ENCODE results near the gene BPIFB2.

The BPIFB2 gene

DNA sequence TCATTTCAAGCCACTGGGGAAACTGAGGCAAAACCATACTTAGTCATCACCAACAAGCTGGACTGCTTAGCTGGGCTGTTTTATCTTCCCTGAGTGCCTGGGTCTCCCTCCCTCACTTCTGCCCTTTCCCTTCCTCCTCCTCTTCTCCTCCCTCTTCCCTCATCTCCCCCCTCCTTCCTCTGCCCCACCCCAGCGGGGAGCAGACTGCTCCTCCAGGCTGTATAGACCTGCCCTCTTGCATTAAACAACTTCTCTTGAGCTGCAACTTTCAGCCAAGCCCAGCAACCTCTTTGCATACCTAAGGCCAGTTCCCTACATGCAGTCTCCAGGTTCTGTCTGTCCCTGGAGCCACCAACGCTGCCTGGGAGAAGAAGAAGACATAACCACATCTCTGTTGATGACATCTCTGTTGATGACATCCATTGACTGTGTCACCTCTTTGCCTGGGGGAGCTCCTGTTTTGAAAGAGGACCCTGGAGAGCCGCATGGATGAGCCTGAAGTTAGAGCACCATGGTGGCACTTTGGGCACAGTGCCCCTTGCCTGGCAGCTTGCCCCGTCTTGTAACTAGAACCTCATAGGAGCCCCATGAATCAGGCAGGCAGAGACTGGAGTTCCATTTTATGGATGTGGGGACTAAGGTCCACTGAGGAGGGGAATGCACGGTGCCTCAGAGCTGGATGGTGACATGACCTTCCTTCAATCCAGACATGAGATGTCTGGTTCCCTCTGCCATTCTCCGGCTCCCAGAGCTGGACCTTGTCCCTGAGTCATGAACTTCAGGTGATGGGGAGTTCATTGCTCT is 16.1 kb downstream of the BPIFB2 start:
- DNase-seq: no peak

DNA sequence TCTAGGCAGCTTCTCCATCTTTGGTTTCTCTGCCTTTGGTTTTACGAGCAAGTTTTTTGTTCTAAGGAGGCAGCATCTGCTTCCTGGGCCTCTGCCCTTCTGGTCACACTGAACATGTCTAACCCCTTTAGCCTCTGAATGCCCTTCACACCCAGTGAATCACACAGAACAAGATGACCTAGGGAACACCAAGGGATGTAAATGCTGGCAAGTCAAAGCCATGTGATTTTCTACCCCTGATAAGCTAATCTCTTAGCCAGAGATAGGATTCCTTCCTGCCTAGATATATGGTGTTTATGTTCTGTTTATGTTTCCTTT is 16.7 kb downstream of the BPIFB2 start:
- DNase-seq: no peak

DNA sequence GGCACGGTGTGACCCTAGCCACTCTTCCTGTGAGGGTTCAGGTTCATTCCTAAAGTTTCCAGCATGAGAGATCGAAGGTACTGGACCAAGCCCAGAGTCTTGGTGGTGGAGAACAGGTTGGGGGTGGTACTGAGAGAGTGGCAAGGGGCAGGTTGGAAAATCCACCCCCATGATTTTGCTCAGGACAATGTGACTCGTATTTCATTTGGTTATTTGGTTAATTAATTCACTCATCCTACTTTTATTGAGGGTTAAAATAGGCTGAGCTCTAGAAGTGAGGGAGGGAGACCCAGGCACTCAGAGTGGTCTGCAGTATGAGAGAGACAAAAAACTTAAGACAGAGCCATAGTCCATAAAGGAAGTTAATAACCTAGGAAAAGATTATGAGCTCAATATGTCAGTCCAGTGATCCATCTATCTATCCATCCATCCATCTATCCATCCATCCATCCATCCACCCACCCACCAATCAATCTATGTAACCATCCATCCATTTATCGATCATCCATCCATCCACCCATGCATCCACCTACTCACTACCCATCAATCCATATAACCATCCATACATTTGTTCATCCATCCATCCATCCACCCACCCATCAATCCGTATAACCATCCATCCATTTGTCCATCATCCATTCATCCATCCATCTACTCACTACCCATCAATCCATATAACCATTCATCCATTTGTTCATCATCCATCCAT is 17.3 kb downstream of the BPIFB2 start:
- no peak for DNase-seq

DNA sequence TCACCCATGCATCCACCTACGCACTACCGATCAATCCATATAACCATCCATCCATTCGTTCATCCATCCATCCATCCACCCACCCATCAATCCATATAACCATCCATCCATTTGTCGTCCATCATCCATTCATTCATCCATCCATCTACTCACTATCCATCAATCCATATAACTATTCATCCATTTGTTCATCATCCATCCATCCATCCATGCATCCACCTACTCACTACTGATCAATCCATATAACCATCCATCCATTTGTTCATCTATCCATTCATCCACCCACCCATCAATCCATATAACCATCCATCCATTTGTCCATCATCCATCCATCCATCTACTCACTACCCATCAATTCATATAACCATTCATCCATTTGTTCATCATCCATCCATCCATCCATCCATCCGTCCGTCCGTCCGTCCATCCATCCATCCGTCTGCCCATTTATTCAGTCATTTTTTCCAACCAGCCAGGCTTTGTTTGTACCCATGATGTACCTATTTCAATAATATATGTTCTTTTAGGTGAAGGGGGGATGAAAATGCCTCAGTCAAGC is 17.9 kb downstream of the BPIFB2 start:
- DNase-seq: no peak

DNA sequence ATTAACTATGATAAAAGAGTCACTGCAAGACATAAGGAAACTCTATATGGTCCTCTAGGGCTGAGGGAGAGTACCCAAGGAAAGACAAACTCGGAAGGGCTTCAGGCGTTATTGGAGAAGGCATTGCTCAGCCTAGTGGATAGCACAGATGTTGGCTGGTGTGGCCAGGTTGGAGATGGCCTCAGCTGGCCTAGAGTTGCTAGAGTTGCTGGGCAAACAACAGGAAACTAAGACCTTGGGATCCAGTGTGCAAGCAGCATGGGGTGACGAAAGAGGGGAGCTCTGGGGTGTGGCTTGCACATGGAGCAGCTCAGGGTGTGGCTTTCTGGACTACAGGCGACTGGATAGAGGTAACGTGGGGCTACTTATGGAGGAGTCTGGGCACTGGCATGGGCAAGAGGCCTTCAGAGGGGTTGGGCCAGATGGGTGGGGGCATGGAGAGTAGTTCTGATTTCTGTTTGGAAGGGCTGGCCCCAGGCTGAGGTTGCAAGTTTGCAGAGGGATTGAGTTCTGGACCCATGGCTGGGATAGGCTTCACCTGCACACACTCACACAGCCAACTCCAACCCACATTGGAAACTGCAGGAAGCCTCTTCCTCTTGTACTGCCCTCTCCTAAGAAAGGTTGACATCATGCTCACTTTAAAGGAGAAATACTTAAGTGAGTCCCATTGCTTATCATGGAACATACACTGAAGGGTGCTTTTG is 18.7 kb downstream of the BPIFB2 start:
- DNase-seq: no peak

DNA sequence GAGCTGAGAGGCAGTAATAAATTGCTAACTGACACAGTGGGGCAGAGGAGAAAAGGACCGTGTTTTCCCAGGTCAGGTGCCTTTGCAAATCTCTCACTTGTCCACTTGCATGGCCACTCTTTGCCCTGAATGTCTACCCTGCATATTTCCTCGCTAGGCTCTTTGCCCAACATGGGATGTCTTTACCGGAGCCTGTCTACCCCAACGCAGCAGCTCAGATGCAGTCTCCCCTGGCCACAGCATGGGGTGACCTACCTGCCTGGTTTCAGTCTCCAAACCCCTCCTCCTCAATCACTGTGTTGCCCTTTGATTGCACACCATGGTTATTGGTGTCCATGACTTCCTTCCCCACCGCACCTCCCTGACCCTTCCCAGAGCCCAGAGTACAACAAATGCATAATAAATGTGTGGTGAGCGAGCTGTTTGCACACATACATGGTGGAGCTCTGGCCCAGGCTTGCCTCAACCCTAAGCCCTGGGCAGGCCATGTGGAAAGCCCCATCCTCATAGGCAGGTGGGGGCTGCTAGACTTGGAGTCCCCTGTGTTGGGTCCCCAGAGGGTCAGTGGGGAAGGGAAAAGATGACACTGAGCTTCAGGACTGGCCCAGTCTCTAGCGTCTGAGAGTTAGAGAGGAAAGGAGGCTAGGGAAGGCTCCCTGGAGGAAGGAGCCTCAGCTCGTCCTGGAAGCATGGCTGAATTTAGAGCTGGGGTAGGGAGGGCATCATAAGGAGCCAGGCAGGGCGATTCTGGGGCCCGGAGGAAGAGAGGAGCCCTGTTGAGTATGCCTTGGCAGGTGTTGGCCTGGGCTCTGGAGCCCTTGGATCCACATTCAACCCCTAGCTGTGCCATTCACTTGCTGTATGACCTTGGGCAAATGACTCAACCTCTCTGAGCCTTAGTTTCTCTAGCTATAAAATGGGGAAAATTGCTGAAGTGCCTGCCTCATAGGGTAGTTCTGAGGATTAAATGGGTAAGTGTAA is 19.6 kb downstream of the BPIFB2 start:
- no peak for DNase-seq

DNA sequence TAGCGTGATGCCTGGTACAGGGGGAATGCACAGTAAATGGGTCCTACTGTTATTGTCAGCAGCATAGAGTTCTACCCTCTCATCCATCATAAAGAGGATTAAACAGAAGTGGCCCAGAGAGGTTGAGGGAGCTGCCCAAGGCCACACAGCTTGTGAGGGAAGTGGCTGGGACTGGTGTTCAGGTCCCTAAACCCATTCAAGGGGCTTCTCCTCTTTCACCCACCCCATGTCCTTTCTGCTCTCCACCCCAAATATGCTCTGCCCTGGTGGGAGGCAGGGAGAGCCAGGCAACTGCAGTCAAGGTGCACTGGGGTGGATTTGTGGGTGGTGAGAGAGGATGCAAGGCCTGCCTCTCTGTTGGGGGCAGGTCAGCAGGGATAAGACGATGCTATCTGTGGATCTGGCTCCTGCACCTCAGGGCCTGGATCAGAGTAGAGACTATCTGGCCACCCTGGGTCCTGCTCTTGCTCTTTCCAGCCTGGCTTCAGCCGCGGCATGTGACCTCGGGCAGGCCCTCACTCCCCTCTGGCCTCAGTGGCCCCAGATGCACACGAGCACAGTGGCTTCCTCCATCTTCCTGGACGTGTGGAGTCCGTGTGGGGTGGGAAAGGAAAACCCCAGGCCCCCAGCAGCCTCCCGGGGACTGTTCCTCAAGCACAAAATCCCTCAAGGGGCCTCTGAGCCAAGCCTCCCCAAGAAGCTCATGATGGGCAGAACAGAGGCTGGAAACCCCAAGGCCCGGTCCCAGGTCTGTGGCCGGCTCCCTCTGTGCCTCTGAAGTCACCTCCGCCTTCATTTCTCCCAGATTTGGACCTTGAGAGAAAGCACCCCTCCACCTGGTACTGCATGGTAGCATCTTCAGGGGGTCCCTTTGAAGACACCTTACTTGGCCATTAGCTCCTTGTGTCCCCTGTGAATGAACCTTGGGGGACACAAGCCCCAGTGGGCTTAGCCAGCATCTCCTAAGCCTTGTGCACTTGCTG is 20.6 kb downstream of the BPIFB2 start:
- DNase-seq: no peak

DNA sequence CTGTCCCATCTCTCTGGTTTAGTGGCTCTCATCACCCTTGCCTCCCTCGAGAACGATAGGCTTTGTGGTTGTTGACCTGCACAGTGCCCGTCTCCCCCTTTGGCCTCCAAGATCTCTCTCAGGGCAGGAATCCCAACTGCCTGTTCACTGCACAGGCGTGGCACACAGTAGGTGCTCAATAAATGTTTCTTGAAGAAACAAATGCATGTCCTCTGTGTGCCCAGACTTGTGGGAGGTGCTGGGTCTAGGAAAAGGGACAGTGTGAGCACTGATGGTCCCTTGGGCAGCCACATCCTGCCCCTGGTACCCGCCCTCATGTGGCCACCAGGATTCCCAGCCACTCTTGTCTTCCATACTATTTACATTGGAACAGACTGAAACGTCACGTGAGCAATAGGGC is 21.4 kb downstream of the BPIFB2 start:
- DNase-seq: no peak

DNA sequence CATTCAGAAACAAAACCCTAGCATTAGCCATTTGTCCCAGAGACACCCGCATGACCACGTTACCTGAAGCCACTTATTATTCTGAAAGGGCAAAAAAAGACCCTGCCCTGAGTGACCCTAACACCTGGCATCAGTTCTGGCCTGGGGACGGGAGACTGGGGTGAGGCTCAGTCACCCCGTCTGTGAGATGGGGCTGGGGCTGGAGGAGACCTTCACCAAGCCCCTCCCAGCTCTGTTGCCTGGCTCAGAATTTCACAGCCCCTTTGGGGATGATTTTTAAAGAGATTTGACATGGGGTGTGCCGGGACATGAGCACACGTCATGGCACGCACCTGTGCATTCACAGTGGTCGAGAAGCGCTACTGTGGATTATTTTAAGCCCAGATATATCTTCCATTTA is 22.6 kb downstream of the BPIFB2 start:
- DNase-seq: no peak

DNA sequence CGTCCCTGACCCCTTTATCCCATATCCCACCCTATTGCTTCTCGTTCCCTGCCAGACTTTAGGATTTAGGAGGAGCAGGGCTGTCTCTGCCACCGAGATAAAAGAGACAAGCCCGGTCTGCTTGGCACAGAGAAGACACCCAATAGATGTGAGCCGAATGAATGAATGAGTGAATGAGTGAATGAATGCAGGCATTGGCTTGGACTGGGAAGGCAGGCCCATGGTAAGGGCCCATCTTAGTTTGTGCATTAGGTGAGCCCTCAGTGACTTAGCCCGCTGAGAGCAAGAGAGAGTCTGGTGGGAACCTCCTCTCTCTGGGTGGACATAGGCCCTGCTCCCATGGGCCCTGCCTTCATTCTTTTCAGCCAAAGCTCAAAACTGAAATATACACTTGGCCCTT is 23.1 kb downstream of the BPIFB2 start:
- no peak for DNase-seq

DNA sequence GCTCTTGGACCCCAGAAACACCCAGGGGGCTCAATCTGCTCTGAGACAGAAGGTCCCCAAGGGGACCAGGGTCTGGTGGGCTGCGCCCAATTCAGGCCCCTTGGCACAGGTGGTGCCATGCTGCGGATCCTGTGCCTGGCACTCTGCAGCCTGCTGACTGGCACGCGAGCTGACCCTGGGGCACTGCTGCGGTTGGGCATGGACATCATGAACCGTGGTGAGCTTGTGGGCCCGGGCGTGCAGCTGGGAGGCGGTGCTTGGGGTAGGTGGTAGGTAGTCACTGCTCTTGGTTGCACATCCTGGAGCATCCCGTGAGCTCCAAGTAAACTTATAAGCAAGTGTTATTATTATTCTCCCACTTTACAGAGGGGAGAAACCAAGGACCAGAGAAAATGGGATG is 24.0 kb downstream of the BPIFB2 start, which contains the start of gene BPIFB6:
BPIFB6 (plus strand) TSS at position 118 of the 400 bp plus-strand sequence; CDS start at position 118, 0 bp downstream.
- no peak for DNase-seq

DNA sequence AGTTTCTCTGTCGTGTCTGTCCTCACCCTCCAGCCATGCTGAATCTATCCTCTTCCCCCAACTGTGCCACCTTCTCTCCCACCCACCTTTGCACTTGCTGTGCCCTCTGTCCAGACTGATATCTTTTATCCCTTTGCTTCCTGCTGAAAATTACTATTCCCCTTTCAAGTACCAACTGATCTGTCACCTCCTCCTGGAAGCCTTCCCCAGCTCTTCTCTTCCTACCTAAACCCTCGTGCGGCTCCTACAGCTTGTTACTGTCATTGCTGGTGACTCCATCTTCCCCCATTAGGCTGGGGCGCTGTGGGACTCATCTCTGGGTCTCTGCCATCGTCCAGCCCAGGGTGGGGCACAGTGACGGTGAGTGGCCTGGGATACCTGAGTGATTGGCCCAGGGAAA is 25.1 kb downstream of the BPIFB2 start:
- DNase-seq: no peak

DNA sequence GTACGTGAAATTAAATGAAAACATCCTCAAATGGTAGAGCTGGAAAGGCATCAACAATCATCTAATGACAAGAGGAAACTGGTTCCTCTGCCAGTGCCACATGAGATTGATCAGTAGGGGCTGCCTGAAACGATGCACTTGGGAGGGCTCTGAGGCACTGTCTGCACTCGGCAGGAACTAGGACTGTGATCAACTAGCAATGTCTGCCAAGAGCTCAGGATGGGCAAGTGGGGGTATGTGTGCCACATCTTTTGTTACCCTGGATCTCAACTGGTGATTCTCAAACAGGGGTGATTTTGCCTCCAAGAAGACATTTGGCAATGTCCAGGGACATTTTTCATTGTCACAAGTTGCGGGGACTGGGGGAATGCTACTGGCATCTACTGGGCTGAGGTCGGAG is 25.9 kb downstream of the BPIFB2 start:
- no peak for DNase-seq

DNA sequence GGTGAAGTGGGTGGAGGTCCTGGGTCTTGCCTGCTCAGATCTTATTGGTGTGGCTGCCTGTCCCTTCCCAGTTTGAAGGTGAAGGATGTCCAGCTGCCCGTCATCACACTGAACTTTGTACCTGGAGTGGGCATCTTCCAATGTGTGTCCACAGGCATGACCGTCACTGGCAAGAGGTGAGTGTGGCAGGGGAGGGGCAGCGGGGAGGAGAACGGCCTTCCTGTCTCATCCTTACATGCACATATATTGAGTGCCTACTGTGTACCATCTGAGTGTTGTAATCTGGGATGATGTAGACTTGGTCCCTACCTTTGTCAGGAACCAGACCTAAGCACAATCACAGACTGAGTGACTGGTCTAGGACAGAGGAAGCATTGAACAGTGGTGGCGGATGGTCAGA is 26.6 kb downstream of the BPIFB2 start:
- DNase-seq: no peak

DNA sequence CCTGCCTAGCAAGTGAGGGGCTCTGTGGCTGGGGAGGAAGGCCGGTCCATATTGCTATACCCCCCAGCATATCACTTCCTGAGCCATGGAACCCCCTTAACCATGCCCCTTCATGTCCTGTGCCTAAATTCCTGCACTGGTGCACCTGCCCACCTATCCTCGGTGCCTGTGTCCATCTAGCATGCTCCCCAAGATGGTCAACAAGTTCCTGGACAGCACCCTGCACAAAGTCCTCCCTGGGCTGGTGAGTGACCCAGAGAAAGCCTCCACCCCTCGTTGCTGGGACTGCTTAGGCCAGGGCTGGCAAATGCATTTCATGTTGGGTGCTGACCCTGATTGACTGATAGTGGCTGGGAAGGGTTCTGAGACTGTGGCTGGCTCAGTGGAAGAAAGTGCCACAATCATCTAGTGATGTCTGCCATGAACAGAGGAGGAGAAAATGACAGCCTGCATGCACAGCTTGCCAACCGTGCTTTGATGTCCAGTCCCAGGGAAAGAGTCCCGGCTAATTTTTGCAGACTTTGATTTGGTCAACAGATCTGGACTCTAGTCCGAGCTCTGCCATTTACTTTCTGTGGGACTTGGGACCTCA is 27.5 kb downstream of the BPIFB2 start:
- DNase-seq: no peak

DNA sequence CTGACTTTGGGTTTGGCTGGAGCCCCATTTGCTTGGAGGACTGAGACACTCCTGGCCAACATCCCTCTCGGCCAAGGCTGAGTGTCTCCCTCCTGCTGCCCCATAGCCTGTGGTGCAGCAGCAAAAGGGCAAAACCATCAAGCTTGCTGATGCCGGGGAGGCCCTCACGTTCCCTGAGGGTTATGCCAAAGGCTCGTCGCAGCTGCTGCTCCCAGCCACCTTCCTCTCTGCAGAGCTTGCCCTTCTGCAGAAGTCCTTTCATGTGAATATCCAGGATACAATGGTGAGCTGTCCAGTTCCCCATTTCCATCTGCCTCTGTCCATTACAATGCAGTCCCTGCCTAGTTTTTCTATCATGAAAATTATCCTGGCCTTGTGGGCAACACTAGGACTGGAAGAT is 30.0 kb downstream of the BPIFB2 start:
- no peak for DNase-seq

DNA sequence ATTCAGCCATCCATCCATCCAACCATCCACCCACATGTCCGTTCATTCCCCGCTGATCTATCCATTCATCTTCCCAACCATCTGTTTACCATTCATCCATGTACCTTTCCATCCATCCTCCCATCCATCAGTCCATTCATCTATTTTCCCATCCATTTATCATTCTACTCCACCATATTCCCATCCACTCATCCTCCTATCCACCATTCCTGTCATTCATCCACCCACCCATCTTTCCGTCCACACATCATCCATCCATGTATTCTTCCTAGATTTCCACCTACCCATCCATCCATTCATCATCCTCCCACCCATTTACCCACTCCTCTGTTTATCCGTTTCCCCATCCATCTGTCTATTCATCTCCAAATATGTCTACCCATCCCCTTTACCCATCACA is 30.7 kb downstream of the BPIFB2 start:
- DNase-seq: no peak

DNA sequence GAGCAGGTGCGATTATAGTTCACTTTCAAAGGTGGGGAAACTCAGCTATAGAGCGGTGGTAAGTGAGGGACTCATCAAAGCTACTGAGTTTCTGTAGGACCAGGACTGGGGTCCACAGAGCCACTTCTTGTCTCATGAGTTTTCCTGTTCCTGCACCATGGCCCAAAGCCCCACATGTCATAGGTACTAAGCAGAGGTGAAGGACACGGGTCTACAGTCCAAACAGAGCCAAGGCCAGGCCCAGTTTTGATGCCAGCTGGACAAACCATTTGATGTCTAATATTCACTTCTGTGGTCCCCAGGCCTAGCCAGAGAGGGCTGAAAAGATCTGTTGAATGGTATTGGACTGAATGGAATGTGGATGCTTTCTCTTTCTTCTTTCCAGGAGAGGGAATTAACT is 34.9 kb downstream of the BPIFB2 start:
- DNase-seq: no peak

DNA sequence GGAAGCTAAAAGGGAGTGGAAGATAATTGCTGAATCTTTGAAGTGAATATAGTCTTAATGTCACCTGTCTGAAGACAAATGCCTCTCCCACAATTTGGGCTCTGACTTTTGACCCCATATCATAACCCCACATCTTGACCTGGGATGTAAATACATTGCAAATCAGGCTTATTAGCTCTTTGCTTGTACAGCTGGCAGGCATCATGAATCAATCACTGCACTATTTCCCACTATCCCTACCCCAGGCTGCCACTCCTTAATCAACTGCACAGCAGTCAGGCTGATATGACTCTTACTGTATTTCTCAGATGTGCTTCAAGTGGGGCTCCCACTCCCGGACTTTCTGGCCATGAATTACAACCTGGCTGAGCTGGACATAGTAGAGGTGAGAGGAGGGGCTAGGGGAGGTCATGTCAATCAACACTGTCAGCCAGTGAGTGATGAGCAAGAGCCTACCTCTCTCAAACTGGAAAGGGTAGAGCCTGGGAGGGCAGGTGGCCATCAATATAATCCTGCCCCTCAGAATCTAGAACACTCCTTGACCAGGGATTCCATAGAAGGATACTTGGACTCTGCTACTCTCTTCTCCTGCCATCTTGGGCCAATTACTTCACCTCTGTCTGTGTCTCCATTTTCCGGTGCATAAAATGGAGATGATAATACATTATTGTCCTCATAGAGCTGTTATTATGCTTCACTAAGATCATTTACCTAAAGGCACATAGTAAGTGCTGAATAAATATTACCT is 35.7 kb downstream of the BPIFB2 start:
- DNase-seq: no peak

DNA sequence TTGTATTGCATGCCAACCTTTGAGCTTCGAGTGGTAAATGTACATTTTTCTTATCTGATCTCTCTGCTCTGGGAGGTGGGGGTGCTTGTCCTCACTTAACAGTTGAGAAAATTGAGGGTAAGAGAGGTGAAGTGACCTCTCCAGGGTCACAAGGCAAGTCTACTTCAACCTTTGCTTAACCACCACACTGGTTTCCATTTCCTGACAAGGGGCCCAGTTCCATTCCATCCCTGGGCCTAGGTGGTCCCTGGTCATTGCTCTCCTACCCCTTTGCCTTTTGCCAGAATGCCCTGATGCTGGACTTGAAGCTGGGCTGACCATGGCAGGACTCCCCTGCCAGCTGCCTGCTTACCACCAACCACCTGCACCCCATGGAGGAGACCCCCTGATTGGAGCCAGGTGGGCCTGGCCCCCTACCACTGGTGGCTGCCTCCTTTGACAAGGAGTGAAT is 36.3 kb downstream of the BPIFB2 start:
- DNase-seq: no peak
